SH-SY5Y (cell line): ENCODE measurements around the gene SIRT3.

Experiments
- GATA2 ChIP-seq: IDR thresholded peaks from 2 replicates; pipeline ENCODE4 v1.6.1; 2011; ENCODE audit warnings: mild to moderate bottlenecking, low read depth, low read length
- GATA3 ChIP-seq: IDR thresholded peaks from 2 replicates; pipeline ENCODE4 v1.6.1; 2011; ENCODE audit warnings: low read depth, mild to moderate bottlenecking, low read length, moderate library complexity

SIRT3 gene

GRCh38 chr11:218815-219593 lies 17.1 kb downstream of the SIRT3 start:
- TF ChIP-seq GATA2, result no peak
- no peak for TF ChIP-seq GATA3

- no peak for TF ChIP-seq GATA3
- no peak for TF ChIP-seq GATA2
Observed at GRCh38 chr11:217704-218103, 18.4 kb downstream of the SIRT3 start.

GRCh38 chr11:216081-216974 lies 19.8 kb downstream of the SIRT3 start:
- TF ChIP-seq GATA2 (no peak), GATA3 (no peak)

- no peak for TF ChIP-seq GATA3
- no peak for TF ChIP-seq GATA2
Observed at GRCh38 chr11:215581-216037, 20.5 kb downstream of the SIRT3 start.

GRCh38 chr11:214083-214482 lies 22.1 kb downstream of the SIRT3 start:
- TF ChIP-seq GATA2, result no peak
- no peak for TF ChIP-seq GATA3

- no peak for TF ChIP-seq GATA3
- no peak for TF ChIP-seq GATA2
Observed at GRCh38 chr11:213111-213510, 23.0 kb downstream of the SIRT3 start.

- TF ChIP-seq GATA2, result no peak
- TF ChIP-seq GATA3, result no peak
Observed at GRCh38 chr11:212150-213100, 23.7 kb downstream of the SIRT3 start.

- TF ChIP-seq GATA2, result no peak
Observed at GRCh38 chr11:211741-212140, 24.4 kb downstream of the SIRT3 start.

- TF ChIP-seq GATA2 (no peak), GATA3 (no peak)
Observed at GRCh38 chr11:211295-211694, 24.8 kb downstream of the SIRT3 start.

- TF ChIP-seq GATA3, result no peak
- no peak for TF ChIP-seq GATA2
Observed at GRCh38 chr11:210803-211180, 25.4 kb downstream of the SIRT3 start.

GRCh38 chr11:210122-210802 lies 25.9 kb downstream of the SIRT3 start:
- TF ChIP-seq GATA3 (no peak), GATA2 (no peak)

- TF ChIP-seq GATA3 (no peak), GATA2 (no peak)
Observed at GRCh38 chr11:209275-210121, 26.6 kb downstream of the SIRT3 start.

- TF ChIP-seq GATA2 (no peak), GATA3 (no peak)
Observed at GRCh38 chr11:208917-209260, 27.3 kb downstream of the SIRT3 start.
